SK-N-SH (cell line): ENCODE measurements around the gene PLEKHM1.

ENCODE experiments used
- CTCF ChIP-seq: fragments of 200-600 bp; sonication (generic); IDR thresholded peaks from 2 replicates; pipeline ENCODE4 v1.6.1; 2017; ENCODE audit warnings: antibody characterized with exemption, mild to moderate bottlenecking, moderate library complexity
- EZH2phosphoT487 ChIP-seq: fragments of 200-600 bp; sonication (generic); IDR thresholded peaks from 2 replicates; pipeline ENCODE4 v1.6.1; 2017; ENCODE audit warnings: low read depth, mixed run types, mild to moderate bottlenecking, antibody characterized with exemption, moderate library complexity, borderline replicate concordance
- RAD21 ChIP-seq: IDR thresholded peaks from 2 replicates; pipeline ENCODE4 v1.6.1; 2012; ENCODE audit warnings: mild to moderate bottlenecking, low read length
- RCOR1 ChIP-seq: fragments of 150-350 bp; IDR thresholded peaks from 2 replicates; pipeline ENCODE4 v1.6.1; 2017; ENCODE audit warnings: antibody characterized with exemption, low read length
- SIN3A ChIP-seq: IDR thresholded peaks from 2 replicates; pipeline ENCODE4 v1.6.1; 2012; ENCODE audit warnings: low read depth, mild to moderate bottlenecking, low read length, moderate library complexity, borderline replicate concordance
- TCF12 ChIP-seq: IDR thresholded peaks from 2 replicates; pipeline ENCODE4 v1.4.0; 2012

- no peak for TF ChIP-seq CTCF
- no peak for TF ChIP-seq RCOR1
- TF ChIP-seq SIN3A = no peak
- no peak for TF ChIP-seq RAD21
- no peak for TF ChIP-seq TCF12
- TF ChIP-seq EZH2phosphoT487 = no peak
These were observed 80.9 kb downstream of the PLEKHM1 start for GRCh38 chr17:45409659-45410076.
